ENCODE measurements around the gene MRPL30. TPM values are rescaled to one million over a fixed set of nuclear protein-coding genes. Genes with fewer than 3 reads are reported as not detected.

MRPL30 gene
- total RNA-seq, 1 experiment from 2014 or later: 49.9 TPM

DNA sequence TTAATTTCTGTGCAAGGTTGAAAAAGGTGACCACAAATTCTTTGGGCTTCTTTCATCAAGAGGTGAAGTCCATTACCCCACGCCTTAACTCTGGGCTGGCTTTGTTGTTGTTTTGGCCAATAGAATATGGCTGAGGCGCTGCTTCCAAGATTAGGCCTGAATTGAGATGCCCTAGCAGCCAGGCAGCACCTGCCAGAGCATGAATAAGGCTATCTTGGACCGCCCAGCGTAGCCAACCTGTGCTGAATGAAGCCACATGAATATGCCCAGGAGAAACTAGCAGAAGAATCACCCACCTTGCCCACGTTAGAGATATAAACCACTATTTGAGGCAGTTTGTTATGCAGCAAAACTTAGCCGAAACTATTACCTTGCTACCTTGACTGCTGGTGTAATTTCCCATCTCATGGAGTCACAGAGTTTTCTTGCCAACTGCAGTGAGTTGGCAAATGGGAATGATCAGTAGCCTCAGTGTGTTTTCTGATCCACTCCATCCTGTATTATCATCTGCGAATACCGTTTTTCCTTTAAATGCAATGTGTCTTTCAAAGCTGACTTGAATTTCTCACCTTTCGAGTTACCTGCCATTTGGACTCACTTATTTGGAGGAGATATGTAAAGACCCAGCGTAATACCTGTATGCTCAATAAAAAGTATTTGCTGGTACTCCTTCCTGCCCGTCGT is 26.9 kb upstream of the MRPL30 start:
- CTCF ChIA-PET: interaction anchor here (1.3 to 1.8 kb wide), 2 partner anchors 13 to 69 kb away, joined by 9 to 13 read pairs; partner anchors contain the start of gene C2orf15
- no peaks in the 10 kb centered on the region for H3K9me3 ChIP-seq
- no peak for DNase-seq
- intact Hi-C loops (cut with micrococcal nuclease; ENCODE audit: unreplicated experiment): loop anchor here (1.0 kb wide), 1 partner anchor 13 kb away; the partner anchor contains the start of gene C2orf15
- TSS peak; percentile 66 for BruUV-seq (replicated peaks)
- H3K4me3 ChIP-seq (ENCODE audit: low read depth, low read length): peak overlapping the region; percentile 86
- Mint-ChIP-seq H3K36me3 (ENCODE audit: insufficient read depth, unreplicated experiment) (peaks cover 14% of the 10 kb centered on the region), H3K4me3 (ENCODE audit: unreplicated experiment) (no peak overlapping the region), H3K27me3 (ENCODE audit: insufficient read depth, unreplicated experiment) (no peaks in the 10 kb centered on the region), H3K9me3 (ENCODE audit: unreplicated experiment) (no peaks in the 10 kb centered on the region), H3K4me1 (ENCODE audit: low read depth, unreplicated experiment) (peaks cover 7% of the 10 kb centered on the region), H3K27ac (ENCODE audit: unreplicated experiment) (peak overlapping the region; percentile 87)
- no peaks in the 10 kb centered on the region for H3K36me3 ChIP-seq (ENCODE audit: control insufficient read depth, insufficient read depth, low read length)
- no peaks in the 10 kb centered on the region for H3K27me3 ChIP-seq (replicated peaks; ENCODE audit: control insufficient read depth, insufficient read depth, low read length)
- no peaks in the 10 kb centered on the region; the same call in 1 of the 2 replicates for H3K4me1 ChIP-seq
- POLR2A ChIA-PET: interaction anchor here (0.7 to 2.5 kb wide), 4 partner anchors 11 to 182 kb away, joined by 4 to 52 read pairs (median 6); partner anchors contain the start of genes C2orf15 and TXNDC9
- TF ChIP-seq, protein P1, sequence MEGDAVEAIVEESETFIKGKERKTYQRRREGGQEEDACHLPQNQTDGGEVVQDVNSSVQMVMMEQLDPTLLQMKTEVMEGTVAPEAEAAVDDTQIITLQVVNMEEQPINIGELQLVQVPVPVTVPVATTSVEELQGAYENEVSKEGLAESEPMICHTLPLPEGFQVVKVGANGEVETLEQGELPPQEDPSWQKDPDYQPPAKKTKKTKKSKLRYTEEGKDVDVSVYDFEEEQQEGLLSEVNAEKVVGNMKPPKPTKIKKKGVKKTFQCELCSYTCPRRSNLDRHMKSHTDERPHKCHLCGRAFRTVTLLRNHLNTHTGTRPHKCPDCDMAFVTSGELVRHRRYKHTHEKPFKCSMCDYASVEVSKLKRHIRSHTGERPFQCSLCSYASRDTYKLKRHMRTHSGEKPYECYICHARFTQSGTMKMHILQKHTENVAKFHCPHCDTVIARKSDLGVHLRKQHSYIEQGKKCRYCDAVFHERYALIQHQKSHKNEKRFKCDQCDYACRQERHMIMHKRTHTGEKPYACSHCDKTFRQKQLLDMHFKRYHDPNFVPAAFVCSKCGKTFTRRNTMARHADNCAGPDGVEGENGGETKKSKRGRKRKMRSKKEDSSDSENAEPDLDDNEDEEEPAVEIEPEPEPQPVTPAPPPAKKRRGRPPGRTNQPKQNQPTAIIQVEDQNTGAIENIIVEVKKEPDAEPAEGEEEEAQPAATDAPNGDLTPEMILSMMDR (IDR thresholded peaks at IDR 0.05; ENCODE audit: insufficient read depth in 1 of 2, low read depth in 1 of 2, low read length in 1 of 2, severe bottlenecking in 1 of 2, unreplicated experiment in 1 of 2): no peak

DNA sequence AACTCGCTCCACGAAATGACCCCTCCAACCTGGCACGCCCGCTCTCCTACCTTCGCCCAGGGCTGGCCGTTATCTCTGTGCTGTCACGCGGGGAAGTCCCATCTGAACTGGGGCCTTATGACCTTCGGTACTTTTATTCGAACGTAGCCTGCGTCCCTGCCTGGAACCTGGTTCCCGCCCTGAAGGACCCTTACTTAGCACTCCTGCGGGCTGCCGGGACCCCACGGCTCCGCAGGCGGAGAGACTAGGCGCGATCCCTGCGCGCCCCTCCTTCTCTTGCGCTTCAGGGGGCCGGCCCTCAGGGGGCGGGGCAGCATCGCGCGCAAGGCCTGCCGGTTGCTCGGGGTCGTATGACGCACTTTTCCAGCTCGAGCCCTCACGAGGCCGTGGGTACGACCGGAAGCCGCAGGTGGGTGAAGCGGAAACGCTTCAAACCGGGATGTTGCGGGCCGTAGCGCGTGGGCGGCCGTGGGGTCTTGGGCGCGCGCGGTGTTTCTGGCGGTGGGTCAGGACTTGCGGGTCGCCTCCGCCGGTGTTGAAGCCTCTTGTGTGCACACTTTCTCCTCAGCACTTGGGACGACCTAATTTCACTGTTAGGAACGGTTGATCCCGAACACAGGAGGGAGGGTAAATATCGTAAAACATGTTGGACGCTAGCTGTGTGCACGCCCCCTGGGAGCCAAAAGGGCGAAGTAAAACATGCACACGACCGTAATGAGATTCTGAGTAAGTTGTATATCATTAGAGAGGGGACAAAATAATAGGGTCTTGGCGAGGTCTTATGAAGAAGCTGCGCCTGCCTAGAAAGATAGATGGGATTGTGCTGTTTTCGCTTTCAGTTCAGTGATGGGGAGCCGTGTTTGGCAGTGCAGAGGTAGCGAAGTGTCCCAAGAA is 26.1 kb upstream of the MRPL30 start, which contains the start of the genes LIPT1 and TSGA10:
Gene LIPT1 (plus strand): TSS at position 325 of the 894 bp plus-strand sequence. CDS start 6,991 bp downstream, outside the sequence.
Gene TSGA10 (minus strand): TSS at position 300 of the 894 bp plus-strand sequence. CDS start 45,503 bp downstream, outside the sequence.
- H3K36me3 ChIP-seq (ENCODE audit: control insufficient read depth, insufficient read depth, low read length): no peaks in the 10 kb centered on the region
- intact Hi-C loops (cut with micrococcal nuclease; ENCODE audit: unreplicated experiment): loop anchor here (1.0 kb wide), 3 partner anchors 14 to 181 kb away; partner anchors contain the start of genes C2orf15 and TXNDC9
- no peaks in the 10 kb centered on the region for H3K27me3 Mint-ChIP-seq (ENCODE audit: insufficient read depth, unreplicated experiment)
- peak within 1 kb of the TSS; percentile 86 for H3K4me3 ChIP-seq (ENCODE audit: low read depth, low read length)
- POLR2A ChIA-PET: interaction anchor here (0.5 to 2.5 kb wide), 6 partner anchors 11 to 181 kb away, joined by 4 to 52 read pairs (median 6); partner anchors contain the start of genes C2orf15 and TXNDC9
- TF ChIP-seq, protein P1 (IDR thresholded peaks at IDR 0.05; ENCODE audit: insufficient read depth in 1 of 2, low read depth in 1 of 2, low read length in 1 of 2, severe bottlenecking in 1 of 2, unreplicated experiment in 1 of 2): peak in 1 of 2 experiments; percentile 34
- no peak within 1 kb of the TSS for H3K4me3 Mint-ChIP-seq (ENCODE audit: unreplicated experiment)
- H3K27ac Mint-ChIP-seq (ENCODE audit: unreplicated experiment): peak within 1 kb of the TSS; percentile 87
- DNase-seq: peak; percentile 92 to 93
- no peaks in the 10 kb centered on the region for H3K27me3 ChIP-seq (replicated peaks; ENCODE audit: control insufficient read depth, insufficient read depth, low read length)
- no peaks in the 10 kb centered on the region; the same call in 1 of the 2 replicates for H3K4me1 ChIP-seq
- no peaks in the 10 kb centered on the region for H3K9me3 Mint-ChIP-seq (ENCODE audit: unreplicated experiment)
- peaks cover 7% of the 10 kb centered on the region for H3K4me1 Mint-ChIP-seq (ENCODE audit: low read depth, unreplicated experiment)
- H3K36me3 Mint-ChIP-seq (ENCODE audit: insufficient read depth, unreplicated experiment): peaks cover 14% of the 10 kb centered on the region
- H3K9me3 ChIP-seq: no peaks in the 10 kb centered on the region
- BruUV-seq (replicated peaks): TSS peak; percentile 67
- CTCF ChIA-PET: interaction anchor here (1.3 to 1.8 kb wide), 2 partner anchors 14 to 70 kb away, joined by 9 to 13 read pairs; partner anchors contain the start of gene C2orf15

GRCh38 chr2:99156891-99157290 is 24.1 kb upstream of the MRPL30 start:
- Histone ChIP-seq H3K36me3 (ENCODE audit: control insufficient read depth, insufficient read depth, low read length) (no peaks in the 10 kb centered on the region), H3K4me3 (ENCODE audit: low read depth, low read length) (no peak overlapping the region), H3K9me3 (no peaks in the 10 kb centered on the region), H3K4me1 (no peaks in the 10 kb centered on the region; the same call in 1 of the 2 replicates), H3K27me3 (replicated peaks; ENCODE audit: control insufficient read depth, insufficient read depth, low read length) (no peaks in the 10 kb centered on the region)
- ChIA-PET CTCF (no interaction called here), POLR2A (no interaction called here)
- no TSS peak for BruUV-seq (replicated peaks)
- no peak for DNase-seq
- peak overlapping the region; percentile 17 for H3K4me3 Mint-ChIP-seq (ENCODE audit: unreplicated experiment)
- peaks cover 14% of the 10 kb centered on the region for H3K36me3 Mint-ChIP-seq (ENCODE audit: insufficient read depth, unreplicated experiment)
- peaks cover 7% of the 10 kb centered on the region for H3K4me1 Mint-ChIP-seq (ENCODE audit: low read depth, unreplicated experiment)
- intact Hi-C loops (cut with micrococcal nuclease; ENCODE audit: unreplicated experiment): no loop called here
- H3K27me3 Mint-ChIP-seq (ENCODE audit: insufficient read depth, unreplicated experiment): no peaks in the 10 kb centered on the region
- TF ChIP-seq, protein P1 (IDR thresholded peaks at IDR 0.05; ENCODE audit: insufficient read depth in 1 of 2, low read depth in 1 of 2, low read length in 1 of 2, severe bottlenecking in 1 of 2, unreplicated experiment in 1 of 2): no peak
- peak overlapping the region; percentile 6 for H3K27ac Mint-ChIP-seq (ENCODE audit: unreplicated experiment)
- H3K9me3 Mint-ChIP-seq (ENCODE audit: unreplicated experiment): no peaks in the 10 kb centered on the region
